Kidney epithelial cell (primary cell): ENCODE measurements around the gene LRRFIP1. TPM values are rescaled to one million over a fixed set of nuclear protein-coding genes. Genes with fewer than 3 reads are reported as not detected.

Source experiments
- DNase-seq: peaks from one replicate; pipeline ENCODE4 v3.0.0-alpha.2; 2010; ENCODE audit warnings: low read depth
- H3K27me3 ChIP-seq: 2 replicates; pipeline ENCODE4 v1.6.0; 2011; ENCODE audit warnings: low read length; ENCODE audit not compliant: control insufficient read depth, insufficient read depth
- H3K36me3 ChIP-seq: 2 replicates; pipeline ENCODE4 v1.5.1; 2011; ENCODE audit warnings: low read length; ENCODE audit not compliant: control insufficient read depth, insufficient read depth
- H3K4me3 ChIP-seq: 2 replicates; pipeline ENCODE4 v1.5.1; 2011; ENCODE audit warnings: low read depth, mild to moderate bottlenecking, control low read depth, low read length
- total RNA-seq: library from RNA; depleted of rRNA; stranded (reverse); fragments of >200 nt; gene quantifications from 2 replicates; pipeline ENCODE4 v1.2.3, GENCODE V29; 2015
- TF ChIP-seq, protein P1 (sequence below): IDR thresholded peaks from 2 replicates; pipeline ENCODE4 v1.5.1; 2011; ENCODE audit warnings: mild to moderate bottlenecking, moderate library complexity, low read length, control low read depth, inconsistent platforms; ENCODE audit not compliant: insufficient read depth, poor library complexity, severe bottlenecking

The LRRFIP1 gene
- total RNA-seq, 1 donor from 2014 or later: 97.5 TPM

DNA sequence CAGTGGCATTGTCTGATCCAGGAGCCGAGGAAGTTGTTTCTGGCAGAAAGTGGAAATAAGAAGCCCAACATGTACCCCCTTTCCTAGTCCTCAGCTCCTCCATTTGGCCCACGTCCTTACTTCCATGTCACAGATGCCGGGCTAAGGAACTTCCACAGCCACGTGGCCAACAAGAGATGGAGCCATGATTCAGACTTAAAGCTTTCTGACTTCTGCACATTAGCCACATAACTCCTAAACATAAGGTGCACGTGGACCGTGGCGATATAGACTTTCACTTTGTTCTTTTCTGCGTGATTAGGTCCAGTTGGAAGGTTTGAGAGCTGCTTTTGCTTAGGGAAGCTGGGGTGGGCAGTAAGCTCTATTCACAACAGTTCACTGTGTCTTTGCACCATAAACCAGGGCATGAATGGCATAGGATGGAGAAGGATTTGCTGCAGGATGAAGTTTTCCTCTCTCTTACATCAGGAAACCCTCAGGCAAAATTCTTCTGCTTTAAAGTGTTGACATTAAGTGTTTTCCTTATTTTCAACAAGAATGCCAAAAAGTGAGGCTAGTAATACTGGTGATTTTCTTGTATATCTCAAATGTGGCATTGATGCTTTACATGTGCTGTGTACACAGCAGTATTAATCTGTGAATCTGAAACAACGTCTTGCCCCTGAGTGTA, 109.9 kb downstream of the LRRFIP1 start:
- Histone ChIP-seq H3K4me3 (no peak overlapping the region), H3K36me3 (no peaks in the 10 kb centered on the region), H3K27me3 (no peaks in the 10 kb centered on the region)
- no peak for DNase-seq
- TF ChIP-seq, protein P1, sequence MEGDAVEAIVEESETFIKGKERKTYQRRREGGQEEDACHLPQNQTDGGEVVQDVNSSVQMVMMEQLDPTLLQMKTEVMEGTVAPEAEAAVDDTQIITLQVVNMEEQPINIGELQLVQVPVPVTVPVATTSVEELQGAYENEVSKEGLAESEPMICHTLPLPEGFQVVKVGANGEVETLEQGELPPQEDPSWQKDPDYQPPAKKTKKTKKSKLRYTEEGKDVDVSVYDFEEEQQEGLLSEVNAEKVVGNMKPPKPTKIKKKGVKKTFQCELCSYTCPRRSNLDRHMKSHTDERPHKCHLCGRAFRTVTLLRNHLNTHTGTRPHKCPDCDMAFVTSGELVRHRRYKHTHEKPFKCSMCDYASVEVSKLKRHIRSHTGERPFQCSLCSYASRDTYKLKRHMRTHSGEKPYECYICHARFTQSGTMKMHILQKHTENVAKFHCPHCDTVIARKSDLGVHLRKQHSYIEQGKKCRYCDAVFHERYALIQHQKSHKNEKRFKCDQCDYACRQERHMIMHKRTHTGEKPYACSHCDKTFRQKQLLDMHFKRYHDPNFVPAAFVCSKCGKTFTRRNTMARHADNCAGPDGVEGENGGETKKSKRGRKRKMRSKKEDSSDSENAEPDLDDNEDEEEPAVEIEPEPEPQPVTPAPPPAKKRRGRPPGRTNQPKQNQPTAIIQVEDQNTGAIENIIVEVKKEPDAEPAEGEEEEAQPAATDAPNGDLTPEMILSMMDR: no peak

DNA sequence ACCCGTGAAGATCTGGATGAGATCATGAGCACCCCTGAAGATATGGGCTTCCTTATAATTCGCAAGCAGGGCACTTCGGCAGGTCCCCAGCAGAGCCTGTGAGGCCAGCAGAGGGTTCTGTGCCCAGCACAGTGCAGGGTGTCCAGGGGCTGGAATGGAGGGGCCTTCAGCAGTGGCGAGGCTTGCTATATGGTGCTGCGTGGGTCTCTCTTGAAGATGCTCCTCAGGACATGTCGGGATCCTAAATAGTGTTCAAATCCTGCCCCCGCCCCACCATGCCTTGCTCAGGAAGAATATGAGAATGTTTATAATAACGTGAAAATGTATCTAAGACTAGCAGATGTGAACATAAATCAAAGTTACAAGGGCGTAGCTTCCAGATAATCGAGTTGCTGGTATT, 110.9 kb downstream of the LRRFIP1 start:
- no peak overlapping the region for H3K4me3 ChIP-seq
- TF ChIP-seq, protein P1: no peak
- H3K36me3 ChIP-seq: no peaks in the 10 kb centered on the region
- no peak for DNase-seq
- no peaks in the 10 kb centered on the region for H3K27me3 ChIP-seq

GRCh38 chr2:237739101-237739500, 111.7 kb downstream of the LRRFIP1 start:
- no peak for DNase-seq
- H3K4me3 ChIP-seq: no peak overlapping the region
- H3K36me3 ChIP-seq: no peaks in the 10 kb centered on the region
- TF ChIP-seq, protein P1: no peak
- no peaks in the 10 kb centered on the region for H3K27me3 ChIP-seq

DNA sequence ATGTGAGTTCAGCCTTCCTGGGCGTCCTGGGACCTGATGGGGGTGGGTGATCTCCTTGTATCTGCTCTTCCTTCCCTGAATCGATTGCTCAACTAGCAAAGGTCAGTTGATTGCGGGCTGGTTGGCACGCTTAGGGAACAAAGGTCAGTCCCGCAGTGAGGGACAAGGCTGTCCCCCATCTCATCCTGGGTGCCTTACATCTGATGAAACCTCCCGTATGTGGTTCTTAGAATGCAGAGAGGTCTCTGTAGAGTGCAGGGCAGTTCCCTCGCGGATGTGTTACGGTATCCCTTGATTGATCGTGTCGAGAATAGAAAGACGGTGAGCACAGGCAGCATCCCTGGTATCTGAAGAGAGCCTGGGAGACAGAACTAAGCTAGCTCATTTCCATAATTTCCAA, 114.8 kb downstream of the LRRFIP1 start:
- Histone ChIP-seq H3K27me3 (no peaks in the 10 kb centered on the region), H3K36me3 (no peaks in the 10 kb centered on the region), H3K4me3 (no peak overlapping the region)
- TF ChIP-seq, protein P1: no peak
- DNase-seq: no peak

- Histone ChIP-seq H3K36me3 (no peaks in the 10 kb centered on the region), H3K4me3 (no peak overlapping the region), H3K27me3 (no peaks in the 10 kb centered on the region)
- TF ChIP-seq, protein P1: no peak
- no peak for DNase-seq
Measured at GRCh38 chr2:237742614-237743013, 115.2 kb downstream of the LRRFIP1 start.

DNA sequence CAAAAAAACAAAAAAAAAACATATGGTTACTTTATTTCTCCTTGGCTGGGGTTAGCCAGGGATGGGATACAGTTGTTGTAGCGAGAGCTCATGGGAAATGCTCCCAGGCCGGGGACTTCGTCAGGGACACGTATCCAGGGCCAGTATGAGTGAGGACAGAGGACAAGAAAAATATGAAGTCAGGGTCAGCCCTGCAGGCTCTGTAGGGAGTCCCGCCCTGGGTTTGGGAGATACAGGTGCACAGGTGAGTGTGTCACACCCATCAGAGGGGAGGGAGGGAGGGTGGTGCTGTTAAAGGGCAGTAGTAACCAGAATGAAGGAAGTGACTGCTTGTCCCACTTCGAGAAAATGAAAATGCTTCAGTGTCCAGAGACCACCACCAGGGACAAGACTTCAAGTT, 115.6 kb downstream of the LRRFIP1 start:
- Histone ChIP-seq H3K36me3 (no peaks in the 10 kb centered on the region), H3K4me3 (no peak overlapping the region), H3K27me3 (no peaks in the 10 kb centered on the region)
- no peak for DNase-seq
- TF ChIP-seq, protein P1: no peak
